ENCODE results near the gene LRIG2. TPM values are rescaled to one million over a fixed set of nuclear protein-coding genes. Genes with fewer than 3 reads are reported as not detected.

LRIG2 gene
- total RNA-seq, 1 experiment from 2014 or later, result 6.1 TPM

- no peak overlapping the region for H3K4me3 ChIP-seq (ENCODE audit: low read length)
- ChIA-PET POLR2A (ENCODE audit: unreplicated experiment) (no interaction called here), CTCF (no interaction called here)
- no peaks in the 10 kb centered on the region for H3K27me3 ChIP-seq (ENCODE audit: low read length)
- ATAC-seq, result no peak
- H4K20me1 ChIP-seq (ENCODE audit: low read length), result no peaks in the 10 kb centered on the region
- H3K36me3 ChIP-seq (ENCODE audit: low read depth, low read length), result no peaks in the 10 kb centered on the region
- no peaks in the 10 kb centered on the region for H3K9me2 ChIP-seq (replicated peaks; ENCODE audit: low read length)
- H3K9ac ChIP-seq (ENCODE audit: low read length), result no peak overlapping the region
- no peak overlapping the region for H2AFZ ChIP-seq (ENCODE audit: low read length)
- no TSS peak for BruUV-seq (replicated peaks)
- H3F3A ChIP-seq (ENCODE audit: low read length, unreplicated experiment), result no peaks in the 10 kb centered on the region
- no peak for TF ChIP-seq EZH2phosphoT487 (IDR thresholded peaks at IDR 0.05; ENCODE audit: borderline replicate concordance, low read length)
- no peak for TF ChIP-seq CTCF (conservative IDR thresholded peaks at IDR 0.05; ENCODE audit: low read depth, low read length)
- no peak for TF ChIP-seq EZH2 (IDR thresholded peaks at IDR 0.05; ENCODE audit: low read length, unreplicated experiment)
- H3K4me2 ChIP-seq (ENCODE audit: low read length), result no peak overlapping the region
- no peak overlapping the region for H3K27ac ChIP-seq (ENCODE audit: low read length)
- H3K79me2 ChIP-seq (ENCODE audit: low read length), result no peaks in the 10 kb centered on the region
- DNase-seq, result no peak
- H3K9me3 ChIP-seq (ENCODE audit: low read length), result no peaks in the 10 kb centered on the region
- intact Hi-C loops (cut with micrococcal nuclease), result no loop called here
- H3K4me1 ChIP-seq (ENCODE audit: insufficient read depth, low read length), result no peaks in the 10 kb centered on the region
These were observed 46.0 kb upstream of the LRIG2 start for GRCh38 chr1:113027007-113027406.

- ChIA-PET POLR2A (ENCODE audit: unreplicated experiment) (no interaction called here), CTCF (no interaction called here)
These were observed 45.5 kb upstream of the LRIG2 start for GRCh38 chr1:113027449-113027848.

More at GRCh38 chr1:113027449-113027848, 45.5 kb upstream of the LRIG2 start:
- no peaks in the 10 kb centered on the region for H3K27me3 ChIP-seq (ENCODE audit: low read length)
- ATAC-seq (no peak), DNase-seq (no peak)
- no peaks in the 10 kb centered on the region for H3K9me2 ChIP-seq (replicated peaks; ENCODE audit: low read length)
- H3K4me2 ChIP-seq (ENCODE audit: low read length), result no peak overlapping the region
- H3F3A ChIP-seq (ENCODE audit: low read length, unreplicated experiment), result no peaks in the 10 kb centered on the region
- no peaks in the 10 kb centered on the region for H3K4me1 ChIP-seq (ENCODE audit: insufficient read depth, low read length)
- H3K27ac ChIP-seq (ENCODE audit: low read length), result no peak overlapping the region
- H3K36me3 ChIP-seq (ENCODE audit: low read depth, low read length), result no peaks in the 10 kb centered on the region
- TF ChIP-seq EZH2 (IDR thresholded peaks at IDR 0.05; ENCODE audit: low read length, unreplicated experiment) (no peak), EZH2phosphoT487 (IDR thresholded peaks at IDR 0.05; ENCODE audit: borderline replicate concordance, low read length) (no peak), CTCF (conservative IDR thresholded peaks at IDR 0.05; ENCODE audit: low read depth, low read length) (no peak)
- no peaks in the 10 kb centered on the region for H3K79me2 ChIP-seq (ENCODE audit: low read length)
- BruUV-seq (replicated peaks), result no TSS peak
- H3K9ac ChIP-seq (ENCODE audit: low read length), result no peak overlapping the region
- H2AFZ ChIP-seq (ENCODE audit: low read length), result no peak overlapping the region
- no peaks in the 10 kb centered on the region for H4K20me1 ChIP-seq (ENCODE audit: low read length)
- intact Hi-C loops (cut with micrococcal nuclease), result no loop called here
- no peak overlapping the region for H3K4me3 ChIP-seq (ENCODE audit: low read length)
- H3K9me3 ChIP-seq (ENCODE audit: low read length), result no peaks in the 10 kb centered on the region

All from PC-3 (cell line).